Subcutaneous adipose tissue (tissue), 4 donors: ENCODE results near the gene FHOD1. TPM values are rescaled to one million over a fixed set of nuclear protein-coding genes. Genes with fewer than 3 reads are reported as not detected.

Source experiments
- CTCF ChIP-seq: fragments of 450-650 bp; IDR thresholded peaks from one replicate; pipeline ENCODE4 v1.5.1; 2016; ENCODE audit warnings: low read depth, mild to moderate bottlenecking, control low read depth, antibody characterized with exemption, moderate library complexity
- total RNA-seq, 4 donors: library from RNA; depleted of rRNA; stranded (reverse); fragments of >200 nt; gene quantifications; one replicate each; pipeline ENCODE4 v1.1.0, GENCODE V29; 2016

Gene FHOD1
- total RNA-seq, 4 donors from 2014 or later = 10.3 to 83.3 (median 20.9) TPM

GRCh38 chr16:67246756-67247191 is 507 bp downstream of the FHOD1 start:
- TF ChIP-seq CTCF = no peak

- TF ChIP-seq CTCF = no peak
Measured at GRCh38 chr16:67246081-67246755, 1.1 kb downstream of the FHOD1 start.

- no peak for TF ChIP-seq CTCF
Measured at GRCh38 chr16:67245674-67246080, 1.6 kb downstream of the FHOD1 start.

- no peak for TF ChIP-seq CTCF
Measured at GRCh38 chr16:67245186-67245585, 2.1 kb downstream of the FHOD1 start.

GRCh38 chr16:67244387-67245185 is 2.7 kb downstream of the FHOD1 start:
- no peak for TF ChIP-seq CTCF

GRCh38 chr16:67243481-67243880 is 3.8 kb downstream of the FHOD1 start:
- no peak for TF ChIP-seq CTCF

GRCh38 chr16:67242138-67242730 is 5.0 kb downstream of the FHOD1 start:
- no peak for TF ChIP-seq CTCF
